Measurements from ENCODE around the gene FRMD4A. TPM values are rescaled to one million over a fixed set of nuclear protein-coding genes. Genes with fewer than 3 reads are reported as not detected.

FRMD4A gene
- total RNA-seq, 2 experiments from 2014 or later = 0.17 TPM; not detected in 1

GRCh38 chr10:13827076-13827797, 503.5 kb downstream of the FRMD4A start:
- H3K4me2 ChIP-seq (ENCODE audit: low read length) = no peak overlapping the region
- no peak overlapping the region for H2AFZ ChIP-seq (ENCODE audit: low read length)
- peaks cover 35% of the 10 kb centered on the region for H3K4me1 ChIP-seq (ENCODE audit: insufficient read depth, low read length, poor library complexity, severe bottlenecking)
- no peaks in the 10 kb centered on the region for H3K36me3 ChIP-seq (ENCODE audit: insufficient read depth, low read length)
- H3K27ac ChIP-seq (ENCODE audit: low read depth, low read length, poor library complexity, severe bottlenecking) = no peak overlapping the region
- H3K9me2 ChIP-seq (ENCODE audit: insufficient read depth, low read length) = no peaks in the 10 kb centered on the region
- no TSS peak for BruUV-seq (replicated peaks)
- H3K4me3 ChIP-seq (ENCODE audit: low read depth, low read length, poor library complexity, severe bottlenecking) = no peak overlapping the region
- intact Hi-C loops (cut with micrococcal nuclease; ENCODE audit: unreplicated experiment) = no loop called here
- DNase-seq (ENCODE audit: low spot score) = no peak
- H3K79me2 ChIP-seq (ENCODE audit: insufficient read depth, low read depth, low read length) = no peaks in the 10 kb centered on the region
- no peaks in the 10 kb centered on the region for H3K9me3 ChIP-seq (ENCODE audit: low read length)
- CTCF ChIA-PET (ENCODE audit: unreplicated experiment) = no interaction called here
- POLR2A ChIA-PET = no interaction called here
- no peak for TF ChIP-seq CTCF (conservative IDR thresholded peaks at IDR 0.05; ENCODE audit: low read length)
- no peak for TF ChIP-seq EZH2phosphoT487 (IDR thresholded peaks at IDR 0.05; ENCODE audit: borderline replicate concordance, low read depth, low read length)
- H4K20me1 ChIP-seq (ENCODE audit: insufficient read depth, low read length) = no peaks in the 10 kb centered on the region

- POLR2A ChIA-PET = interaction anchor here (0.6 kb wide), 2 partner anchors 360 to 418 kb away, joined by 3 read pairs; no protein-coding TSS in a partner anchor
- BruUV-seq (replicated peaks) = no TSS peak
- intact Hi-C loops (cut with micrococcal nuclease; ENCODE audit: unreplicated experiment) = no loop called here
These were observed 506.9 kb downstream of the FRMD4A start for GRCh38 chr10:13823709-13824405.

More at GRCh38 chr10:13823709-13824405, 506.9 kb downstream of the FRMD4A start:
- no peaks in the 10 kb centered on the region for H3K9me2 ChIP-seq (ENCODE audit: insufficient read depth, low read length)
- no peak overlapping the region for H3K4me2 ChIP-seq (ENCODE audit: low read length)
- no peak overlapping the region for H3K4me3 ChIP-seq (ENCODE audit: low read depth, low read length, poor library complexity, severe bottlenecking)
- no peaks in the 10 kb centered on the region for H3K36me3 ChIP-seq (ENCODE audit: insufficient read depth, low read length)
- H4K20me1 ChIP-seq (ENCODE audit: insufficient read depth, low read length) = no peaks in the 10 kb centered on the region
- H3K27ac ChIP-seq (ENCODE audit: low read depth, low read length, poor library complexity, severe bottlenecking) = no peak overlapping the region
- CTCF ChIA-PET (ENCODE audit: unreplicated experiment) = no interaction called here
- H2AFZ ChIP-seq (ENCODE audit: low read length) = no peak overlapping the region
- TF ChIP-seq CTCF (conservative IDR thresholded peaks at IDR 0.05; ENCODE audit: low read length) (no peak), EZH2phosphoT487 (IDR thresholded peaks at IDR 0.05; ENCODE audit: borderline replicate concordance, low read depth, low read length) (no peak)
- no peak for DNase-seq (ENCODE audit: low spot score)
- H3K79me2 ChIP-seq (ENCODE audit: insufficient read depth, low read depth, low read length) = no peaks in the 10 kb centered on the region
- peaks cover 24% of the 10 kb centered on the region for H3K4me1 ChIP-seq (ENCODE audit: insufficient read depth, low read length, poor library complexity, severe bottlenecking)
- no peaks in the 10 kb centered on the region for H3K9me3 ChIP-seq (ENCODE audit: low read length)
